Nephron progenitor cell (in vitro differentiated cells): ENCODE measurements around the gene FGA.

Experiments
- DNase-seq: peaks from one replicate; pipeline ENCODE4 v3.0.0; 2021
- H3K27ac Mint-ChIP-seq: 2 replicates; pipeline ENCODE4 v1.8.0; 2021; ENCODE audit warnings: mild to moderate bottlenecking, moderate library complexity, mixed read lengths
- H3K27me3 Mint-ChIP-seq: 2 replicates; pipeline ENCODE4 v1.8.0; 2021; ENCODE audit warnings: mild to moderate bottlenecking, low read depth, mixed read lengths; ENCODE audit not compliant: poor library complexity
- H3K36me3 Mint-ChIP-seq: 2 replicates; pipeline ENCODE4 v1.8.0; 2021; ENCODE audit warnings: low read depth, mixed read lengths
- H3K4me1 Mint-ChIP-seq: 2 replicates; pipeline ENCODE4 v1.8.0; 2021; ENCODE audit warnings: mixed read lengths
- H3K4me3 Mint-ChIP-seq: 2 replicates; pipeline ENCODE4 v1.8.0; 2021; ENCODE audit warnings: mild to moderate bottlenecking, moderate library complexity, mixed read lengths
- H3K9me3 Mint-ChIP-seq: 2 replicates; pipeline ENCODE4 v1.8.0; 2021; ENCODE audit warnings: mild to moderate bottlenecking, moderate library complexity, mixed read lengths
- CTCF ChIP-seq: fragments of 200-600 bp; sonication (generic); IDR thresholded peaks from 2 replicates; pipeline ENCODE4 v1.5.0; 2021; ENCODE audit warnings: antibody characterized with exemption

FGA gene

GRCh38 chr4:154617820-154618317 is 27.3 kb upstream of the FGA start:
- H3K4me1 Mint-ChIP-seq = no peaks in the 10 kb centered on the region
- TF ChIP-seq CTCF = no peak
- H3K27me3 Mint-ChIP-seq = peaks cover 10% of the 10 kb centered on the region
- DNase-seq = no peak
- no peaks in the 10 kb centered on the region for H3K36me3 Mint-ChIP-seq
- no peak overlapping the region for H3K4me3 Mint-ChIP-seq
- H3K27ac Mint-ChIP-seq = no peak overlapping the region
- no peaks in the 10 kb centered on the region for H3K9me3 Mint-ChIP-seq

- H3K9me3 Mint-ChIP-seq = no peaks in the 10 kb centered on the region
- no peak for DNase-seq
- no peaks in the 10 kb centered on the region for H3K4me1 Mint-ChIP-seq
- peaks cover 3% of the 10 kb centered on the region for H3K27me3 Mint-ChIP-seq
- H3K36me3 Mint-ChIP-seq = no peaks in the 10 kb centered on the region
- H3K27ac Mint-ChIP-seq = no peak overlapping the region
- H3K4me3 Mint-ChIP-seq = no peak overlapping the region
- no peak for TF ChIP-seq CTCF
Measured at GRCh38 chr4:154616731-154617130, 26.2 kb upstream of the FGA start.

- no peaks in the 10 kb centered on the region for H3K4me1 Mint-ChIP-seq
- no peak overlapping the region for H3K27ac Mint-ChIP-seq
- no peak for DNase-seq
- no peaks in the 10 kb centered on the region for H3K36me3 Mint-ChIP-seq
- no peak overlapping the region for H3K4me3 Mint-ChIP-seq
- TF ChIP-seq CTCF = no peak
- H3K9me3 Mint-ChIP-seq = no peaks in the 10 kb centered on the region
- H3K27me3 Mint-ChIP-seq = peaks cover 3% of the 10 kb centered on the region
Measured at GRCh38 chr4:154616287-154616686, 25.7 kb upstream of the FGA start.

GRCh38 chr4:154615211-154615610 is 24.7 kb upstream of the FGA start:
- Mint-ChIP-seq H3K4me3 (no peak overlapping the region), H3K9me3 (no peaks in the 10 kb centered on the region), H3K4me1 (no peaks in the 10 kb centered on the region), H3K27me3 (no peaks in the 10 kb centered on the region), H3K27ac (no peak overlapping the region), H3K36me3 (no peaks in the 10 kb centered on the region)
- DNase-seq = no peak
- TF ChIP-seq CTCF = no peak

- Mint-ChIP-seq H3K4me3 (no peak overlapping the region), H3K36me3 (no peaks in the 10 kb centered on the region), H3K27me3 (no peaks in the 10 kb centered on the region), H3K27ac (no peak overlapping the region), H3K4me1 (no peaks in the 10 kb centered on the region), H3K9me3 (no peaks in the 10 kb centered on the region)
- no peak for TF ChIP-seq CTCF
- DNase-seq = no peak
Measured at GRCh38 chr4:154614306-154614705, 23.8 kb upstream of the FGA start.

- H3K27me3 Mint-ChIP-seq = no peaks in the 10 kb centered on the region
- no peaks in the 10 kb centered on the region for H3K4me1 Mint-ChIP-seq
- H3K4me3 Mint-ChIP-seq = no peak within 1 kb of the TSS
- H3K9me3 Mint-ChIP-seq = no peaks in the 10 kb centered on the region
- no peak for TF ChIP-seq CTCF
- no peak within 1 kb of the TSS for H3K27ac Mint-ChIP-seq
- no peak for DNase-seq
- no peaks in the 10 kb centered on the region for H3K36me3 Mint-ChIP-seq
Measured at GRCh38 chr4:154612472-154613414, 22.2 kb upstream of the FGA start, which contains the start of gene FGG. TSS of gene FGG (minus strand) at chr4:154612656. CDS start at chr4:154612609, 47 bp downstream.
